Right lobe of liver (tissue), 4 donors: ENCODE measurements around the gene ARHGAP8.

Experiments used
- POLR2A ChIP-seq: fragments of 450-650 bp; IDR thresholded peaks from one replicate; pipeline ENCODE4 v1.6.1; 2017; ENCODE audit warnings: antibody characterized with exemption, mild to moderate bottlenecking
- TF ChIP-seq, protein P1 (sequence below), 4 donors: fragments of 200-600 bp in 3 of 4; fragments of 450-650 bp in 1 of 4; IDR thresholded peaks; one replicate each; pipeline versions ENCODE4 v1.5.1 to v1.8.0; 2016 to 2022; ENCODE audit warnings: antibody characterized with exemption in 4 of 4, mild to moderate bottlenecking in 2 of 4
- donor health status: DM: no; HTN: no; CAD: no.
- donor health status: DM: no; HTN: no; CAD: no.
- donor health status: DM: no; HTN: yes; CAD: no.

GRCh38 chr22:44773082-44773481, 20.7 kb downstream of the ARHGAP8 start:
- TF ChIP-seq, protein P1, sequence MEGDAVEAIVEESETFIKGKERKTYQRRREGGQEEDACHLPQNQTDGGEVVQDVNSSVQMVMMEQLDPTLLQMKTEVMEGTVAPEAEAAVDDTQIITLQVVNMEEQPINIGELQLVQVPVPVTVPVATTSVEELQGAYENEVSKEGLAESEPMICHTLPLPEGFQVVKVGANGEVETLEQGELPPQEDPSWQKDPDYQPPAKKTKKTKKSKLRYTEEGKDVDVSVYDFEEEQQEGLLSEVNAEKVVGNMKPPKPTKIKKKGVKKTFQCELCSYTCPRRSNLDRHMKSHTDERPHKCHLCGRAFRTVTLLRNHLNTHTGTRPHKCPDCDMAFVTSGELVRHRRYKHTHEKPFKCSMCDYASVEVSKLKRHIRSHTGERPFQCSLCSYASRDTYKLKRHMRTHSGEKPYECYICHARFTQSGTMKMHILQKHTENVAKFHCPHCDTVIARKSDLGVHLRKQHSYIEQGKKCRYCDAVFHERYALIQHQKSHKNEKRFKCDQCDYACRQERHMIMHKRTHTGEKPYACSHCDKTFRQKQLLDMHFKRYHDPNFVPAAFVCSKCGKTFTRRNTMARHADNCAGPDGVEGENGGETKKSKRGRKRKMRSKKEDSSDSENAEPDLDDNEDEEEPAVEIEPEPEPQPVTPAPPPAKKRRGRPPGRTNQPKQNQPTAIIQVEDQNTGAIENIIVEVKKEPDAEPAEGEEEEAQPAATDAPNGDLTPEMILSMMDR (IDR thresholded peaks at IDR 0.05): no peak
- TF ChIP-seq POLR2A: no peak
